Tibial nerve (tissue), 4 donors: ENCODE data around the gene KRTAP5-7. TPM values are rescaled to one million over a fixed set of nuclear protein-coding genes. Genes with fewer than 3 reads are reported as not detected.
"Not testable (repeated sequence)": the region's sequence is repeated elsewhere in the genome, so short reads cannot be mapped to it uniquely, and the experiment has no call there.

Experiments
- DNase-seq, 2 donors: peaks; one replicate each; pipeline ENCODE4 v3.0.0-alpha.2; 2019; ENCODE audit warnings: low spot score in 2 of 2
- H3K27ac ChIP-seq, 4 donors: fragments of 200-600 bp; sonication (generic) in 3 of 4; one replicate each; pipeline ENCODE4 v1.5.1; 2017 to 2019; ENCODE audit warnings: mild to moderate bottlenecking in 1 of 4
- H3K27me3 ChIP-seq, 2 donors: fragments of 200-600 bp; sonication (generic) in 1 of 2; one replicate each; pipeline versions ENCODE4 v1.5.1 to v1.6.0; 2017 to 2019
- H3K36me3 ChIP-seq, 3 donors: fragments of 200-600 bp; sonication (generic); one replicate each; pipeline ENCODE4 v1.5.1; 2018 to 2019
- H3K4me1 ChIP-seq, 4 donors: fragments of 200-600 bp; sonication (generic) in 3 of 4; one replicate each; pipeline ENCODE4 v1.5.1; 2017 to 2019
- H3K4me3 ChIP-seq, 4 donors: fragments of 200-600 bp; sonication (generic) in 3 of 4; one replicate each; pipeline ENCODE4 v1.5.1; 2017 to 2019; ENCODE audit warnings: mild to moderate bottlenecking in 1 of 4, moderate library complexity in 1 of 4
- H3K9me3 ChIP-seq, 4 donors: fragments of 200-600 bp; sonication (generic) in 3 of 4; one replicate each; pipeline ENCODE4 v1.5.1; 2017 to 2019
- EP300 ChIP-seq, 2 donors: sonication (generic); formaldehyde crosslinking; IDR thresholded peaks; one replicate each; pipeline ENCODE4 v1.6.1; 2017; ENCODE audit warnings: antibody characterized with exemption in 2 of 2, mild to moderate bottlenecking in 1 of 2
- POLR2A ChIP-seq, 2 donors: fragments of 450-650 bp; IDR thresholded peaks; one replicate each; pipeline ENCODE4 v1.6.1; 2017; ENCODE audit warnings: antibody characterized with exemption in 2 of 2, mild to moderate bottlenecking in 2 of 2, moderate library complexity in 2 of 2
- WGBS, 2 donors: methylation state at CpG; one replicate each; pipeline ENCODE4 v1.1.5; 2018; 5-methylcytosine and 5-hydroxymethylcytosine counted together
- total RNA-seq, 4 donors: library from RNA; depleted of rRNA; stranded (reverse); fragments of >200 nt; gene quantifications; one replicate each; pipeline ENCODE4 v1.1.0, GENCODE V29; 2016
- TF ChIP-seq, protein P1 (sequence below), 5 experiments: fragments of 200-600 bp in 3 of 5; fragments of 450-650 bp in 2 of 5; sonication (generic) in 3 of 5; IDR thresholded peaks; one replicate each; pipeline ENCODE4 v1.5.1; 2016 to 2019; ENCODE audit warnings: antibody characterized with exemption in 5 of 5, mild to moderate bottlenecking in 3 of 5, moderate library complexity in 2 of 5

KRTAP5-7 gene
- total RNA-seq, 4 donors from 2014 or later: 1.3 TPM; not detected in 3

DNA sequence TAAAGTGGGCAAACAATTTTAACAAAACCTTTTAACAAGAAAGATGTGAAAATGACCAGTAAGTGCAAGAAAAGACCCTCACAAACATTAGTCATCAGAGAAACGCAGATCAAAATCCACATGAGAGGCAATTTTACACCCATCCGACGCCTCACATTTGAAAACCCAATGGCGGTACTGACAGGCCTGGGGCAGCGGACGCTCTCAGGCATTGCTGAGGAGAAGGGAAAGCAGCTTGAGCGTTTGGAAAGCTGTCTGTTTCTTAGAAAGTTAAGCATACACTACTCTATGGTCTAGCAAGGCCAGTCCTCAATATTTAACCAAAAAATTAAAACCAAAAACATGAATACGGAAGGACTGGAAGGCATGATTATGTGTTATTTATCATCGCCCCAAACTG lies 8.8 kb downstream of the KRTAP5-7 start:
- H3K4me3 ChIP-seq: no peak overlapping the region
- DNase-seq: no peak
- H3K27me3 ChIP-seq: no peaks in the 10 kb centered on the region
- H3K4me1 ChIP-seq: no peaks in the 10 kb centered on the region
- no peak overlapping the region for H3K27ac ChIP-seq
- TF ChIP-seq EP300 (IDR thresholded peaks at IDR 0.05): no peak
- TF ChIP-seq, protein P1, sequence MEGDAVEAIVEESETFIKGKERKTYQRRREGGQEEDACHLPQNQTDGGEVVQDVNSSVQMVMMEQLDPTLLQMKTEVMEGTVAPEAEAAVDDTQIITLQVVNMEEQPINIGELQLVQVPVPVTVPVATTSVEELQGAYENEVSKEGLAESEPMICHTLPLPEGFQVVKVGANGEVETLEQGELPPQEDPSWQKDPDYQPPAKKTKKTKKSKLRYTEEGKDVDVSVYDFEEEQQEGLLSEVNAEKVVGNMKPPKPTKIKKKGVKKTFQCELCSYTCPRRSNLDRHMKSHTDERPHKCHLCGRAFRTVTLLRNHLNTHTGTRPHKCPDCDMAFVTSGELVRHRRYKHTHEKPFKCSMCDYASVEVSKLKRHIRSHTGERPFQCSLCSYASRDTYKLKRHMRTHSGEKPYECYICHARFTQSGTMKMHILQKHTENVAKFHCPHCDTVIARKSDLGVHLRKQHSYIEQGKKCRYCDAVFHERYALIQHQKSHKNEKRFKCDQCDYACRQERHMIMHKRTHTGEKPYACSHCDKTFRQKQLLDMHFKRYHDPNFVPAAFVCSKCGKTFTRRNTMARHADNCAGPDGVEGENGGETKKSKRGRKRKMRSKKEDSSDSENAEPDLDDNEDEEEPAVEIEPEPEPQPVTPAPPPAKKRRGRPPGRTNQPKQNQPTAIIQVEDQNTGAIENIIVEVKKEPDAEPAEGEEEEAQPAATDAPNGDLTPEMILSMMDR (IDR thresholded peaks at IDR 0.05): no peak
- no peak for TF ChIP-seq POLR2A (IDR thresholded peaks at IDR 0.05)
- WGBS, 2 donors: 81 to 87% methylated on average over 9 of the region's 9 CpGs
- H3K36me3 ChIP-seq: no peaks in the 10 kb centered on the region
- no peaks in the 10 kb centered on the region for H3K9me3 ChIP-seq

DNA sequence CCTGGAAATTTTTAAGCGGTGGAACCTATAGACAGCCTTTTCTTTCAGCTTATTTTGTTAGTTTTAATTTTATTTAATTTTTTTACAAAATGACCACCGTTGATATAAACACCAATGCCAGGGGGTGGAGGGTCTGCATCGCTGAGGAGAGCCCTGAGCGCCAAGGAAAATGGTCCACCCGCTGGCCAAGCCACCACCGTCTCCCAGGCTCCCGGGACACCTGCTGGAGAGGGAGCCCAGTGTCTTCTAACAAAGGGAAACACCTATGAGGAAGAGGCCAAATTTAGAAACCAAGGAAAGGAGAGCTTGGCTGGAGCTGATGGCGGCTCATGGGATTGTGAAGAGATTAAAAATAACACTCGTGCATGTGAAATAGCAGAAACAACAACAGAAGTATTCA lies 10.5 kb downstream of the KRTAP5-7 start:
- Histone ChIP-seq H3K4me1 (no peaks in the 10 kb centered on the region), H3K27me3 (no peaks in the 10 kb centered on the region), H3K36me3 (no peaks in the 10 kb centered on the region), H3K27ac (no peak overlapping the region), H3K9me3 (no peaks in the 10 kb centered on the region), H3K4me3 (no peak overlapping the region)
- WGBS, 2 donors: 87 to 89% methylated on average over 9 of the region's 9 CpGs
- DNase-seq: no peak
- no peak for TF ChIP-seq POLR2A (IDR thresholded peaks at IDR 0.05)
- TF ChIP-seq, protein P1 (IDR thresholded peaks at IDR 0.05): no peak
- no peak for TF ChIP-seq EP300 (IDR thresholded peaks at IDR 0.05)

DNA sequence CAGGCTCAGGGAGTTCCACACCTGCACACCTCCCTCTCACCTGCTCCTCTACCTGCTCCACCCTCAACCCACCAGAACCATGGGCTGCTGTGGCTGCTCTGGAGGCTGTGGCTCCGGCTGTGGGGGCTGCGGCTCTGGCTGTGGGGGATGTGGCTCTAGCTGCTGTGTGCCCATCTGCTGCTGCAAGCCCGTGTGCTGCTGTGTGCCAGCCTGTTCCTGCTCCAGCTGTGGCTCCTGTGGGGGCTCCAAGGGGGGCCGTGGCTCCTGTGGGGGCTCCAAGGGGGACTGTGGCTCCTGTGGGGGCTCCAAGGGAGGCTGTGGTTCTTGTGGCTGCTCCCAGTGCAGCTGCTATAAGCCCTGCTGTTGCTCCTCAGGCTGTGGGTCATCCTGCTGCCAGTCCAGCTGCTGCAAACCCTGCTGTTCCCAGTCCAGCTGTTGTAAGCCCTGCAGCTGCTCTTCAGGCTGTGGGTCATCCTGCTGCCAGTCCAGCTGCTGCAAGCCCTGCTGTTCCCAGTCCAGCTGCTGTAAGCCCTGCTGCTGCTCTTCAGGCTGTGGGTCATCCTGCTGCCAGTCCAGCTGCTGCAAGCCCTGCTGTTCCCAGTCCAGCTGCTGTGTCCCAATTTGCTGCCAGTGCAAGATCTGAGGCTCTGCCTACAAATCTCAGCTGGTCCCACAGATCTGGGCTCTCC lies 11.1 kb downstream of the KRTAP5-7 start, which contains the start of gene KRTAP5-8:
Gene KRTAP5-8, plus strand, starts transcription at position 49 of the 689 bp plus-strand sequence. Its CDS starts 31 bp downstream, at position 80.
- not testable (repeated sequence) for H3K4me1 ChIP-seq, DNase-seq, H3K9me3 ChIP-seq, H3K4me3 ChIP-seq, H3K36me3 ChIP-seq, H3K27me3 ChIP-seq, H3K27ac ChIP-seq
- WGBS, 2 donors: no CpG with 5 or more reads among the region's 4 CpGs

DNA sequence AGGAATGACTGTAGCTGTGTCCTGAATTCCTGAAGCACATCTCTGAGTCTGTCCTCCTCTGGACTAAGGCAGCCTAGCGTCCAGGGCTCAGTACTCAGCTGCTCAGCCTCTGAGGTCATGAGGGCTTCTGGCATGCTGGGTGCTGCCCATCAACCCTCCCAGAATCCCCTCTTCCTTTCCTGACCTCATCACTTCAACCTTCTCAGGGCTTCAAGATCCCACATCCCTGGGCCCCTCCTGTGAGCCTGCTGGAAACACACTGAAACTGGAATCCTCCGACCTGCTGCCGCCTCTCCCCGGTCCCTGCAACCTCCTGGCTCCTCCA lies 11.6 kb downstream of the KRTAP5-7 start:
- Histone ChIP-seq H3K4me3 (no peak overlapping the region), H3K27ac (no peak overlapping the region), H3K4me1 (no peaks in the 10 kb centered on the region), H3K9me3 (no peaks in the 10 kb centered on the region), H3K27me3 (no peaks in the 10 kb centered on the region), H3K36me3 (no peaks in the 10 kb centered on the region)
- no peak for TF ChIP-seq EP300 (IDR thresholded peaks at IDR 0.05)
- TF ChIP-seq, protein P1 (IDR thresholded peaks at IDR 0.05): no peak
- TF ChIP-seq POLR2A (IDR thresholded peaks at IDR 0.05): no peak
- WGBS, 2 donors: 75 to 85% methylated on average over 4 of the region's 4 CpGs
- DNase-seq: no peak

DNA sequence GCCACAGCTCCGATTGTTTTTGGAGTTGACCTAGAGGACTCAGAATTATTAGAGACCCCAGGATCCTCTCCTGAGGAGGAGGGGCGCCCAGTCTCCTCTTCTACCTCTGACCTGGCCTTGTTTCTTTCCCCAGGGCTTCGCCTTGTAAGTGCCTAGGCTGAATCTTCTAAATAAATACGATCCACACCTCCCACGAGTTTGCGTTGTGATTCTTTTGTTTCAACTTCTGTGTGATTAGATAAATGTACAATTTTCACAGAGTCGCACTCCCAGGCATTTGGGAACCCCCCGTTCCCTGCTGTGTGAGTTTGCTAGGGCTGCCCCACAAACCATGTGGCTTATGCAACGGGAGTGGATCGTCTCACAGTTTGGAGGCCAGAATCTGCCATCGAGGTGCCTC lies 11.9 kb downstream of the KRTAP5-7 start:
- TF ChIP-seq, protein P1 (IDR thresholded peaks at IDR 0.05): no peak
- TF ChIP-seq POLR2A (IDR thresholded peaks at IDR 0.05): no peak
- TF ChIP-seq EP300 (IDR thresholded peaks at IDR 0.05): no peak
- Histone ChIP-seq H3K27me3 (no peaks in the 10 kb centered on the region), H3K4me3 (no peak overlapping the region), H3K4me1 (no peaks in the 10 kb centered on the region), H3K27ac (no peak overlapping the region), H3K36me3 (no peaks in the 10 kb centered on the region), H3K9me3 (no peaks in the 10 kb centered on the region)
- 84 to 86% methylated on average over 11 of the region's 11 CpGs for WGBS, 2 donors
- no peak for DNase-seq

DNA sequence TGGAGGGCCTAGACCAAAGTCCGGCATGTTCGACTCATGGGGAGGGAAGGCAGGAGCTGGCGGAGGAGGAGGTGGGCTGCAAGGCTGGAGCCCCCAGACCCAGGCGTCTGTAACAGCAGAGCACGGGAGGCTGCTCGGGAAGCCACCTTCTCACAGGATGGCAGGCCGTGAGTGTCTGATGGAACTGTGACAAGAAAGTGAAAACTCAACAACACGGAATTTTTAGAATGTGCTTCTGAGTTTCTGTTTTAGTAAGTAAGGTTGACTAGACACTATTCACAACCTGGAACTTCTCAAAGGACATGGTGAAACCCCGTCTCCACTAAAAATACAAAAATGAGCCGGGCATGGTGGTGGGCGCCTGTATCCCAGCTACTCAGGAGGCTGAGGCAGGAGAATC lies 12.9 kb downstream of the KRTAP5-7 start:
- not testable (repeated sequence) for H3K27ac ChIP-seq, DNase-seq, H3K9me3 ChIP-seq, H3K4me3 ChIP-seq, H3K36me3 ChIP-seq, H3K4me1 ChIP-seq, H3K27me3 ChIP-seq
- WGBS, 2 donors: 94 to 95% methylated on average over 11 of the region's 11 CpGs

DNA sequence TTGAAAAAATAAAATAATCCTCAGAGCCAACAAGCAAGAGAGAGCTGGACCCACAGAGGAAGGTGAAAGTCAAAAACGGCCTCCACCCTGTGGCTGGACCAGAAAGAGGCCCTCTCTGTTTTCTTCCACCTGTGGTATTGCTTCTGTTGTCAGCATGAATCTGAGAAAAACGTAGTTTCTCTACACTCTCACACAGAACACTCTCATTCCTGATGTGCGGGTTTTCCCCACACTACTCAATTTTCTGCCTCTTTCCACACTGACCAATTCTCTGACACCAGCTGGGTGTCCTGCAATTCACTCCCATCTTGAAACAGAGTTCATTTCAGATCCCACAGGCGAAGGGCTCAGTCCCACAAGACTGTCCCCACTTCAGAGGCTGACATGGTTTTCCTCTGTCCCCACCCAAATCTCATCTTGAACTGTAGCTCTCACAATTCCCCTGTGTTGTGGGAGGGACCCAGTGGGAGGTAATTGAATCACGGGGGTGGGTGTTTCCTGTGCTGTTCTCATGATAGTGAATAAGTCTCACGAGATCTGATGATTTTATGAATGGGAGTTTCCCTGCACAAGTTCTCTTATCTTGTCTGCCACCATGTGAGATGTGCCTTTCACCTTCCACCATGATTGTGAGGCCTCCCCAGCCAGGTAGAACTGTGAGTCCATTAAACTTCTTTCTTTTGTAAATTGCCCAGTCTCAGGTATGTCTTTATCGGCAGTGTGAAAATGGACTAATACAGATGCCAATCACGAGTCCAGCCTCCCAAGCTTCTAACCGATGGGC lies 13.6 kb downstream of the KRTAP5-7 start:
- H3K9me3 ChIP-seq, H3K4me3 ChIP-seq, H3K4me1 ChIP-seq, H3K36me3 ChIP-seq, H3K27ac ChIP-seq, DNase-seq, H3K27me3 ChIP-seq: not testable (repeated sequence)
- WGBS, 2 donors: 83 to 84% methylated on average over 9 of the region's 9 CpGs
